ENCODE data around the gene COQ3. TPM values are rescaled to one million over a fixed set of nuclear protein-coding genes. Genes with fewer than 3 reads are reported as not detected.

Gene COQ3
- polyA plus RNA-seq, 1 donor from 2014 or later = 23.0 TPM

Other genes starting within 250 kb of the COQ3 start
- 106 and 130 TPM in 2 replicates for gene FAXC, start 44.5 kb downstream of the COQ3 start, polyA plus RNA-seq
- 350 and 391 TPM in 2 replicates for gene PNISR, start 31.1 kb upstream of the COQ3 start, polyA plus RNA-seq
- gene USP45, start 121.2 kb upstream of the COQ3 start, polyA plus RNA-seq = 5.7 and 6.2 TPM in 2 replicates
- gene CCNC, start 174.5 kb upstream of the COQ3 start, polyA plus RNA-seq = 111 and 117 TPM in 2 replicates
- not detected in 2 replicates for gene PRDM13, start 212.6 kb upstream of the COQ3 start, polyA plus RNA-seq

Measured in neural cell (in vitro differentiated cells).